ENCODE results near the gene FAM177B. TPM values are rescaled to one million over a fixed set of nuclear protein-coding genes. Genes with fewer than 3 reads are reported as not detected.

Gene FAM177B
- total and polyA plus RNA-seq, 11 donors, result 0.16 to 0.48 (median 0.27) TPM; not detected in 8

DNA sequence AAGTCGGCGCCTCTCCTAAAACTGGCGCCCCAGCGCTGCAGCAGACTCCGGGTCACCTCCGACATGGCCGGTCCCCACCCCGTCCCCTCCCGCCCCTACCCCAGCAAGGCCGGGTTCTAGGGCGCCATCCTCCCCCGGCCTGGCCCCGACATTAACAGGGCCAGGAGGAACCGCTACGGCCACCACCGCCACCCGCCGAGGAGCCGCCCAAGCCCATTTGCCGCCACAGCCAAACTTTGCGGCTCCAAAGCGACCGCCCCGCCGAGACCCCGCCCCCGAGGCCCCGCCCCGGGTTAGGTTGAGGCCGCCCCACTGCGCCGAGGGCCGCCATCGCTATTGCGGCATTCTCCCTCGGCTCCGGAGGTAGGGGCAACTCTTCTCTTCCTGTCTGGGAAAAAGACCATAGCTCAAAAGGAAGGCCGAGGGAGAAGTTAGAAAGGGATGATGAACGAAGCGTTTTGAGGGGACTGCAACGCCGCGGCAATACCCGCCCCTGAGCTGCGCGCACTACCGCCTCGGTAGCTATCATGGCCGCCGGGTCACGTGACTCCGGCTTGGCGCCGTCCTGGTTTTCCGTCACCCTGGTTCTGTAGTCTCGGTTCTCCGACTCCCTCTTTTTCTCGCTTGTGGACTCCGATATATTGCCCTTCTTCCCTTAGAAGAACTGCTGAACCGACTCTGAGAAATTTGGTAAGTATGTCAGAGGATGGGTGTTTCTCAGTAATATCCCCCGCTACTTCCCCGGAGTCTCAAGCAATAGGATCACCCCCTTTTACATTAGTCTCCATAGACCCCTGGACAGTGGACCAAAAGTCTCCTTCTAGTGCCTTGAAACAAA lies 24.5 kb upstream of the FAM177B start, which contains the start of the genes AIDA and BROX:
Gene AIDA (minus strand): TSS at position 239 of the 838 bp plus-strand sequence. CDS start 174 bp downstream, at position 65.
Gene BROX (plus strand): TSS at position 312 of the 838 bp plus-strand sequence. CDS start 3,136 bp downstream, outside the sequence.
- Histone ChIP-seq H3K4me1 (peaks cover 0 to 41% (median 30%) of the 10 kb centered on the region in 12 donors), H3K4me3 (peak within 1 kb of the TSS; percentile 50 to 96 (median 77)), H3K9me3 (no peaks in the 10 kb centered on the region), H3K27me3 (no peaks in the 10 kb centered on the region), H3K27ac (peak within 1 kb of the TSS; percentile 93 to 100 (median 98)), H3K36me3 (peaks cover 0 to 29% (median 24%) of the 10 kb centered on the region in 9 donors)
- intact Hi-C loops (cut with DNase I), result loop anchor here in 6 of 10 donors (2.0 to 10.0 kb wide), 7 partner anchors 68 to 248 kb away; no protein-coding TSS in a partner anchor
- TF ChIP-seq POLR2A (IDR thresholded peaks at IDR 0.05), result peak in 1 of 2 donors; percentile 64
- TF ChIP-seq, protein P1, sequence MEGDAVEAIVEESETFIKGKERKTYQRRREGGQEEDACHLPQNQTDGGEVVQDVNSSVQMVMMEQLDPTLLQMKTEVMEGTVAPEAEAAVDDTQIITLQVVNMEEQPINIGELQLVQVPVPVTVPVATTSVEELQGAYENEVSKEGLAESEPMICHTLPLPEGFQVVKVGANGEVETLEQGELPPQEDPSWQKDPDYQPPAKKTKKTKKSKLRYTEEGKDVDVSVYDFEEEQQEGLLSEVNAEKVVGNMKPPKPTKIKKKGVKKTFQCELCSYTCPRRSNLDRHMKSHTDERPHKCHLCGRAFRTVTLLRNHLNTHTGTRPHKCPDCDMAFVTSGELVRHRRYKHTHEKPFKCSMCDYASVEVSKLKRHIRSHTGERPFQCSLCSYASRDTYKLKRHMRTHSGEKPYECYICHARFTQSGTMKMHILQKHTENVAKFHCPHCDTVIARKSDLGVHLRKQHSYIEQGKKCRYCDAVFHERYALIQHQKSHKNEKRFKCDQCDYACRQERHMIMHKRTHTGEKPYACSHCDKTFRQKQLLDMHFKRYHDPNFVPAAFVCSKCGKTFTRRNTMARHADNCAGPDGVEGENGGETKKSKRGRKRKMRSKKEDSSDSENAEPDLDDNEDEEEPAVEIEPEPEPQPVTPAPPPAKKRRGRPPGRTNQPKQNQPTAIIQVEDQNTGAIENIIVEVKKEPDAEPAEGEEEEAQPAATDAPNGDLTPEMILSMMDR (IDR thresholded peaks at IDR 0.05), result no peak
- 0 to 4% (median 2%) methylated on average over 25 to 56 of the region's 62 CpGs for WGBS, 4 donors
- peak; percentile 90 to 96 (median 95) for ATAC-seq
- DNase-seq, result peak; percentile 95 to 98 (median 96)

DNA sequence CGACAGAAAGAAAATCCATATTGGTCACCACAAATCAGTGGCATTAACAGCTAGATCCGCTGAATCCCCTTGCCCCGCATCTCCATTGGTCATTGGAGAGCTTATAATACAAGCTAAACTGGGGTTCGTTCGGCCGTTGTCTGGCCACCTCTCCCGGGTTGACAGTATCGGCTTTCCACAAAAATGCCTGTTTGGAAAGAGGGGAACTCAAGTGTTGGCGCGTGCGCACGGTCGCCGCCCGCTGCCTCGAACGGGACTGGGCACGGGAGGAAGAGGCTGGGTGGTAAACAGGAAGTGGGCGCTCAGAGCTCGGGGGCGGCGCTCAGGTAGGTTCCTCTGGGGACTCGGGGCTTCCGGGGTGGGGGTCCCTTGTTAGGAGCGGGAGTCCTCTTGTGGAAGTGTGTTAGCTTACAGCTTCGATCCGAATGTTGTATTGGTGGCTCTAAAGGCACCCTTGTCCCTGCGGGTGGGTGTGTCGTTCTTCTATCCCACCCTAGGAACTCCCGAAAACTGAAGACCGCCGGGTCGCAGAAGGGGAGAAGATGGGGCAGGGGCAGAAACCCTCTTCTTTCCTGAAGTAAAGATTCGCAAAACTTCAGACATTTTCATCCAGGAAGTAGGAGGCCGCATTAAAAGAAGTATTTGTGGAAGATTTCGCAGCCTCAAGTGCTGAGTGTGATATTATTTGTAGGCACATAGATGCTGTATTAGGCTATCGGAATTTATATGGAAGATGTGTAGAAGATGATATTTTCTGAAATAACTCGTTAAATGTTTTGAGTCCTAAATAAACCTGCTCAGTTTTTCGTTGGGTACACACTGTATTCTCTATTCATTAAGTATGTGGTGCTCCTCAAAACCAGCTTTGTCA lies 23.7 kb upstream of the FAM177B start:
- DNase-seq (peak; percentile 93 to 95 (median 95)), ATAC-seq (peak; percentile 88 to 93 (median 90))
- peaks cover 0 to 37% (median 33%) of the 10 kb centered on the region in 9 donors for H3K36me3 ChIP-seq
- TF ChIP-seq POLR2A (IDR thresholded peaks at IDR 0.05), result peak in 1 of 2 donors; percentile 37
- TF ChIP-seq, protein P1 (IDR thresholded peaks at IDR 0.05), result no peak
- H3K4me3 ChIP-seq, result peak overlapping the region; percentile 50 to 96 (median 77)
- no peaks in the 10 kb centered on the region for H3K9me3 ChIP-seq
- H3K27me3 ChIP-seq, result no peaks in the 10 kb centered on the region
- H3K27ac ChIP-seq, result peak overlapping the region; percentile 93 to 100 (median 98)
- WGBS, 4 donors, result 1 to 2% (median 1%) methylated on average over 30 to 39 of the region's 39 CpGs
- H3K4me1 ChIP-seq, result peaks cover 0 to 38% (median 30%) of the 10 kb centered on the region in 12 donors
- intact Hi-C loops (cut with DNase I), result loop anchor here in 6 of 10 donors (2.0 to 10.0 kb wide), 7 partner anchors 69 to 249 kb away; no protein-coding TSS in a partner anchor

DNA sequence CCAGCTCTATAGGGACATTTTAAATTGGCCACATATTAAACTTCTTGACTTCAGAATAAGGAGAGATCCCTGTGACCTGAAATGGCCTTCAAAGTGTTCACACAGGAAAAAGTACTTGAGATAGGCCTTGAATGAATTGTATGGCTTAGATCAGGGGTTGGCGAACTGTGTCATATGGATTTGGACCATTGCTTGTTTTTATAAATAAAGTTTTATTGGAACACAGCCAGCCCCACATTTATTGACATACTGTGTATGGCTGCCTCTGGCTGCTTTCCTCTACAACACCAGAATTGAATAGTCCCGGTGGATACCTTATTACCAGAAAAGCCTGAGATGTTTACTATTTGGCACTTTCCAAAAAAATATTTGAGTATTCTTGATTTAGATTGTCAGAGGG lies 20.6 kb upstream of the FAM177B start:
- Histone ChIP-seq H3K9me3 (no peaks in the 10 kb centered on the region), H3K4me3 (no peak overlapping the region), H3K4me1 (peaks cover 0 to 17% (median 11%) of the 10 kb centered on the region in 12 donors), H3K36me3 (peaks cover 0 to 68% (median 64%) of the 10 kb centered on the region in 9 donors), H3K27ac (no peak overlapping the region), H3K27me3 (no peaks in the 10 kb centered on the region)
- intact Hi-C loops (cut with DNase I), result loop anchor here in 2 of 10 donors (10.0 kb wide), 2 partner anchors 72 to 252 kb away; no protein-coding TSS in a partner anchor
- 95 to 98% (median 97%) methylated on average over 2 of the region's 2 CpGs for WGBS, 4 donors
- ATAC-seq (no peak), DNase-seq (no peak)
- TF ChIP-seq POLR2A (IDR thresholded peaks at IDR 0.05), result no peak
- TF ChIP-seq, protein P1 (IDR thresholded peaks at IDR 0.05), result no peak
